ENCODE data around the gene MYF5.

DNA sequence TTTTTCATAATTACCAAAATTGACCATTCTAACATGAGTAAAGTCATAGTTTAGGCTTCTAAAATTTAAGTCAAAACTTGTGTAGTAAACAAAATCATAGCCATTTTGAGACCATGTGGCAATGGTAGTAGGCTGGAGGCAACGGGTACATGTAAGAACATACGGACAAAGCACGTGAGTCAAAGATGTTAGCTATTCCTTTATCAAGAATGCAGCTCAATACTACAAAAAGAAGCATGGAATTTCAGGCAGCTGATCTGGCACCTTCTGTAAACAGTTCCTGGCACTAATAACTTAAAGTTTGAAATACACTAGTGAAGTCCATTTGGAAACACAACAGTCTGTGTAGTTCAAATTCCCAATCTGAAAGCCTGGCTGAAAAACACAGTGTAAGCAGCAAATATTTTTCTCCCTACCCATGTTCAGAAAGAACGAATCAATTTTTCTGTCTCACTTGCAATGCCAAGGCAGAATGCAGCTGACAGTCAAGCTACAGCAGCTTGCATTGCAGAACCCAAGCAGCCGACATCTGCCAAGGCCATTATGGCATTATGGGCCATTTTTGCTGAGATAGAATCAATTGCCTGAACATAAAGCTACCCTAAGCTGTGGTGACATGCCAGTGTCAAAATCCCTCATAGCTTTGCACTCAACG is 29.3 kb downstream of the MYF5 start:
- TF ChIP-seq, protein P1, sequence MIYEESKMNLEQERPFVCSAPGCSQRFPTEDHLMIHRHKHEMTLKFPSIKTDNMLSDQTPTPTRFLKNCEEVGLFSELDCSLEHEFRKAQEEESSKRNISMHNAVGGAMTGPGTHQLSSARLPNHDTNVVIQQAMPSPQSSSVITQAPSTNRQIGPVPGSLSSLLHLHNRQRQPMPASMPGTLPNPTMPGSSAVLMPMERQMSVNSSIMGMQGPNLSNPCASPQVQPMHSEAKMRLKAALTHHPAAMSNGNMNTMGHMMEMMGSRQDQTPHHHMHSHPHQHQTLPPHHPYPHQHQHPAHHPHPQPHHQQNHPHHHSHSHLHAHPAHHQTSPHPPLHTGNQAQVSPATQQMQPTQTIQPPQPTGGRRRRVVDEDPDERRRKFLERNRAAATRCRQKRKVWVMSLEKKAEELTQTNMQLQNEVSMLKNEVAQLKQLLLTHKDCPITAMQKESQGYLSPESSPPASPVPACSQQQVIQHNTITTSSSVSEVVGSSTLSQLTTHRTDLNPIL (CRISPR knock-in tag; IDR thresholded peaks at IDR 0.05; ENCODE audit: low read depth), result no peak
- TF ChIP-seq TCF4 (CRISPR knock-in tag; IDR thresholded peaks at IDR 0.05; ENCODE audit: borderline replicate concordance), result no peak
- TF ChIP-seq, protein P2, sequence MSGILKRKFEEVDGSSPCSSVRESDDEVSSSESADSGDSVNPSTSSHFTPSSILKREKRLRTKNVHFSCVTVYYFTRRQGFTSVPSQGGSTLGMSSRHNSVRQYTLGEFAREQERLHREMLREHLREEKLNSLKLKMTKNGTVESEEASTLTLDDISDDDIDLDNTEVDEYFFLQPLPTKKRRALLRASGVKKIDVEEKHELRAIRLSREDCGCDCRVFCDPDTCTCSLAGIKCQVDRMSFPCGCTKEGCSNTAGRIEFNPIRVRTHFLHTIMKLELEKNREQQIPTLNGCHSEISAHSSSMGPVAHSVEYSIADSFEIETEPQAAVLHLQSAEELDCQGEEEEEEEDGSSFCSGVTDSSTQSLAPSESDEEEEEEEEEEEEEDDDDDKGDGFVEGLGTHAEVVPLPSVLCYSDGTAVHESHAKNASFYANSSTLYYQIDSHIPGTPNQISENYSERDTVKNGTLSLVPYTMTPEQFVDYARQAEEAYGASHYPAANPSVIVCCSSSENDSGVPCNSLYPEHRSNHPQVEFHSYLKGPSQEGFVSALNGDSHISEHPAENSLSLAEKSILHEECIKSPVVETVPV (CRISPR knock-in tag; IDR thresholded peaks at IDR 0.05), result no peak
